Activated CD8-positive, alpha-beta memory T cell treated with anti-CD3 and anti-CD28 coated beads for 4 hours (primary cell): ENCODE measurements around the gene ZBP1.
A peak's percentile ranks its signal among the peaks of the same experiment; 100 is the strongest.

Experiments used
- DNase-seq, 2 donors: peaks; one replicate each; pipeline ENCODE4 v3.0.0-alpha.2; 2020; ENCODE audit warnings: low read depth in 2 of 2

ZBP1 gene

GRCh38 chr20:57598491-57598890, 21.7 kb downstream of the ZBP1 start:
- no peak for DNase-seq

DNA sequence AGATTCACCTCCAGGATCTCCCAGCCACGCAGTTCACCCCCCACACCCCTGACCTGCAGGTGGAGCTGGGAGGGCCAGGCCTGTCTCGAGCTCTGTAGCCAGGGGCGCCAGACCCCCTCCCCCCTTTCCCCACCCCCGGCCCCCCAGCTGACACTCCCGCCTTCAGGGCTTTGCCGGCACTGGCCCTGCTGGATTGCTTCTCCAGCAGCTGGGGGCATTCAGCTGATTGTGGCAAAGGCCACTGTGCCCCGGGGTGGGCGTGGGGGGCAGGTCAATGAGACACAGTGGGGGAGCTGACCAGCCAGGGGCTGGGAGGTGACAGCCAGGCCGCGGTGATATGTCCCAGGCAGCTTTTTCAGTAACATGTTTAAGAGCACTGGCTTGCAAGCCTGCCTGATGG, 22.2 kb downstream of the ZBP1 start:
- no peak for DNase-seq

- peak; percentile 48 to 55 for DNase-seq
These were observed 23.0 kb downstream of the ZBP1 start for GRCh38 chr20:57596998-57597939.

DNA sequence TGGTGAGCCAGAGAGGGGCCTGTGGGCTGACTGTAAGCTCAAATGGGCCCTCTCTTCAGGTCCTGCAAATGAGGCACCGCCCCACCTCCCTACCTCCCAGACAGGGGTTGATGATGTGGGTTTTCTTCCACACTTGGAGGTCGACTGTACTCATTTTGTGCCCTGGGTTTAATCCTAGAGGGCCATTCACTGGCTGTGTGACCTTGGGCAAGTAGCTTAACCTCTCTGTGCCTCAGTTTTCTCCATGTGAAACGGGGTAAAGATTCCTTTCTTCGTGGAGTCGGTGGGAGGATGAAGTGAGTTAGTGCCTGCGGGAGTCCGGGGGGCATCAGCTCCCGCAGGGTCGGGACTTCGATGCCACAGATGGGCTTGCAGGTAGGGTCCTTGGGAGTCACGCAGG, 23.9 kb downstream of the ZBP1 start:
- DNase-seq = no peak

- DNase-seq = no peak
These were observed 24.9 kb downstream of the ZBP1 start for GRCh38 chr20:57595041-57596030.

DNA sequence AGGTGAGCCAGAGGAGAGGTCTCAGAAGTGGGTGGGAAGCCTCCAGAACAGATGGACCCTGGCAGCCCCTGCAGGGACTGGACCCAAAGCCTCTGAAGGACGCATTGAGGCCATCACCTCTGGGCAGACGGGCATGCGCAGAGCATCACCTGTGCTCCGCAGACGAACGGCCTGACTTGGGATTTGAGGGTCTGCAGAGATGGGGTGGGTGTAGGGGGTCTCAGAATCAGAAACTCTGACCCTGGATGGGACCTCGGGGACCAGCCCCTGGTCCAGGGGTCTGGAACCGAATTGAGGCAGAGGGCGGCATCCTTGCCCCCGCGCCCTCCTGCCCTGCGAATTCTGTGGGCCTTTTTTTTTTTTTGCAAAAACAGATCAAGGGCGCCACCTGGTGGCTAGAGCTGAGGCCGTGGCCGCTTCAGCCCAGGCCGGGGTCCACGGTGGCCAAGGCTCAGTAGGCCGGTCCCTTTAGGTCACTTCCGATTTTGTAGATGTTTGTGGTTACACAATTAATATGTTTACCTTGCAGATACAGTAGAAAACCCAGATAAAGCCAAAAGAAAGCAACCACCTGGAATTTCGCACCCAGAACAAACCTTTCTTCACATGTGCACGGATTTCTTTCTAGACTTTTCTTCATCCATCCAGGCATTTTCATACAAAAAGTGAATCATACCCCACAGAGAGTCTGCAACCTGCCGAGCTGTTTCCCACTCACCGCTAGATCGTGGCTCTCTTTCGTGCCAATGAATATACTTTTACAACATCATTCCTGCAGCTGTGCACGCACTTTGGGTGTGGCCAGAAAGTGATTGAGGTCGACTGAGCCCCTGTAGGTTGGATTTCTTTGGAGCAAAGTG, 25.9 kb downstream of the ZBP1 start:
- DNase-seq = no peak

DNA sequence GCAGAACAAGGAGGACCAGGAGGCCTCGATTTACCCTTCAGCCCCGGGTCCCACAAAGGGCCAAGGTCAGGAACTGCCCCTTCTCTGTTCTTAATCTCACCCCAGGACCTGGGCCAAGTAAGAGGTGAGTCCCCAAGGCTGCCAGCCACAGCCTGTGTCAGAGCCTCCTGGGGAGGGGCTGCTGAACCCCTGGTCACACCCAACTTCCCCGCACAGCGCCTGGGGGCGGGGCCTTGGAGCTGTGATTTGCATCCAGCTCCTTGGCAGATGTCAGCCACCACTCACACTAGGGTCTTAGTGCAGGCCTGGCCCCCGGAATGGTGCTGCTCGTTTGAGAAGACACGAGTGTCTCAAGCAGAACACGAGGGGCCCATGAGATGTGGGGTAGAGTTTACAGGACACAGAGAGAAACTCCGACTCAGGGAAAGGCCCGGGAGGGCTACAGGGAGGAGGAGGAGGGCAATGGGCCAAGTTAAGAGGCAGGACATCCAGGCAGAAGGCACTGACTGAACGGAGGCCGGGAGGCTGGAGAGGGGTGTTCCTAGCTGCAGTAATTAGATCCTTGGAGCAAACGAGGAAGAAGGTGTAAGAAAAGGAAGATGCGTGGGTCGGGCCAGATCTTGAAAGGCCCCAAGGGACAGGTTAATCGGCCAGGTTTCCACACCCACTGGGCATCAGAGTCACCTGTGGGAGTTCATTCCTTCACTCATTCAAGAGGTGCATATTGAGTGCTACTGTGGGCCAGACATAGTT, 26.9 kb downstream of the ZBP1 start:
- DNase-seq = no peak

GRCh38 chr20:57592263-57593092, 27.7 kb downstream of the ZBP1 start:
- no peak for DNase-seq

DNA sequence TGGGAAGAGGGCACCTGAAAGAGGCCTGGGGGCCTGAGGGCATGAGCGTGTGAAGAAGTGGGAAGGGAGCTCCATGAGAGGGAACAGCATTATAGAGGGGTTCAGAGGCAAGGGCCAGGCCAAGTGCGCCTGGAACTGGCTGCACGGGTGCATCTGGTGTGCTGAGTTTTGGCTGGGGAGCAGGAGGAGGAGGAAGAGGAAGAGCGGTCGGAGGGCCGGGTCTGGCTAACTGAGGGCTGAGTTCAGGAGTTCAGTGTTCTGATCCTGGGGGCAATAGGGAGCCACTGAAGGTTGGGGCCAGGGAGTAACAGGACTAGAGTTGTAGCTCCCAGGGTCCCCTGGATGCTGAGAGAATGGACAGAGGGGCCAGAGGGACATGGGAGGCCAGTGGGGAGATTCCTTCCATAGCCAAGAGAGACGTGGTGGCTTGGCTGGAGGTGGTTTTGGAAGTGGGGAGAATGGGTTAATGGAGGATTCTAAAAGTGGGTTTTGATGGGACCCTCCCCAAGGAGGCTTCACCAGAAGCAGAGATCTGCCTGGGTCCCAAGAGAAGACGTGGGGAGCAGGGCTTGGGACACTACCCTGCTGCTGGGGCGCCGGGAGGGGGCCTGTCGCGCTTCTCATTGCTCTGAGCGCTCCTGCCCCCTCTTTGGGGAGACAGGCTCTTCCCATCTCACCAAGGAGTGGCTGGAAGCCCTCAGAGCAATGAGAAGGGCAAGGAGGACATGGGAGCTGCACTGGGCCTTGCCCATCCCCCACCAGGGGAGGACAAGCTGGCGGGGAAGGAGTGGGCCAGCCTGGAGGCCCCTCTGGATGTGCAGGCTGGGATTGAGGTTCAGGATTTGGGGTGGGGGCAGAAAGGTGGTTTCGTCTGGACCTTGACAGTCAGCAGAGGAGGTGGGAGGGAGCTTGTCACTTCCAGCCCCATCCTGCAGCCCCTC, 28.7 kb downstream of the ZBP1 start:
- DNase-seq = no peak

DNA sequence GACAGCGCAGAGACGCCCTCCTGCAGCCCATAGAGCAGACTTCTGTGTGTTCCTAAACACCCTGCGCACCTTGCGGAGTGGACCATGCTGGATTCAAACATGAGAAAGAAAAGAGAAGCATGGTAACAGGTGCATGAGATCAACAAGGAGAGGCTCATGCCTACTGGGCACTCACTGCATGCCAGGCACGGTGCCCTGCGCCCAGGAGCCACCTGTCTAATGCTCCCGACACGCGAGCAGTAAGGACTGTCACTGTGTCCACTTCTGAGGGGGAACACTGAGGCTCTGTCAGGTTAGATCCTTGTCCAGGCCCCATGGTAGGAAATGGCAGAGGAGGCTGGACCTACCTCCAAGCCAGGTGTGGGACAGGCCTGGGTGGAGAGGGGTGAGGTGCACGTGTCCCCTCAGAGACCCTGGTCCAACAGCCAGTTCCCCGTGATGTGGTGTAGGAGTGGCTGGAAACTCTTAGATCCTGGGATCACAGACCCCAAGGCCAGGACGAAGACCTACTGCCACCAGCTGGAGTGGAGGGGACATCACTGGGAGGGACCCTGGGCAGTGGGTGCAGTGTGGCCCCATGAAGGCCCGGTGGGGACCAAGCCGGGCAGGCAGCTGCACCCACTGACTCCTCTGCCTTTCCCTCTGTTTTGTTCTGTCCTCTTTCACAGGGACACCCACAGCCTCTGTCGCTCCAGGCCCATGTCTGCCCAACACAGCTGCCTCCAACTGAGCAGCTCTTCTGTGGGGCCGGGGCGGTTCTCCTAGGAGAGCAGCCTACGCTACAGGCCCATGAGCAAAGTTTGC, 29.5 kb downstream of the ZBP1 start:
- no peak for DNase-seq

- DNase-seq = no peak
These were observed 30.3 kb downstream of the ZBP1 start for GRCh38 chr20:57589728-57590484.

DNA sequence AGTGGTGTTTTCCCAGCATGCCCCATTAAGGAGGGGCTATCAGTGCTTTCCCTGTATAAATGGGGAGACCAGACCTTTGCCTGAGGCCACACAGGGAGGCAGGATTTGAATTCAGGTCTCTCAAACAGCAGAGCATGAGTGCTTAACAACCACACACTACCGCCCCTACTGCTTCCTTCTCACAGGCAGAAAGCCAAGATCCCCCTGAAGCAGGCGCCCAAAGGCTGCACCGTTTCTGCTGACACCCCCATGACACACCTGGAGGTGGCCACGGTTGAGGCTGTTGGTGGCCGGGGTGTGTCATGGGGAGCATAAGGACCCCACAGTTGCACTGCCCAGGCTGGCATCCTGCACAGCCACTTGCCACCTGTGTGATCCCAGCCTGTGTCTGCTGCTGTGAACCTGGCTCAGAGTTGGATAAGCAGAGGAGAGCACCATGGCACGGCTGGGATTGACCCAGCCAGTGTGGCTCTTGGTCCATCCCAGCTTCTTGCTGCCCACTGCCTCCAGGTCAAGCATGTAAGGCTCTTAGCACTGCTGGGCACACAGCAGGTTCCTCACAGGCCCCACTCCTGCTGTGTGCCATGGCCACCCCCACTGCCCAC, 31.0 kb downstream of the ZBP1 start:
- DNase-seq = no peak

GRCh38 chr20:57588596-57588995, 31.6 kb downstream of the ZBP1 start:
- DNase-seq = no peak

DNA sequence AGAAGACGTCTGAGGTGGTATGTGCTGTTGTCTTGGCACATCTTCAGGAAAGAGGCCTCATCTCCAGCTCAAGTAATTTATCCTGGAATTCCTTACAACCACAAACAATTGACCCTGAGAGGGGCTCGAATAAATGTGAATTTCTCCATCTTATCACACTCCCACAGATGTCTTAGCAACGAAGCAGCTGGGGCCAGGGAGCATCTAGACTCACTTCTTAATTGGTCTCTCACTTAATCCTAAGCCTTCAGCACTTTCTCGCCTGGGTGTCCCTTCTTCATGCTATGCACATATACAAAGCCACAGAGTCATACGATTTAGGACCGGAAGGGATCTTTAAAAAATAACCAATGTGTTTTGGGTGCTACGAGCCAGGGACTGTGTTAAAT, 32.2 kb downstream of the ZBP1 start:
- DNase-seq = no peak

DNA sequence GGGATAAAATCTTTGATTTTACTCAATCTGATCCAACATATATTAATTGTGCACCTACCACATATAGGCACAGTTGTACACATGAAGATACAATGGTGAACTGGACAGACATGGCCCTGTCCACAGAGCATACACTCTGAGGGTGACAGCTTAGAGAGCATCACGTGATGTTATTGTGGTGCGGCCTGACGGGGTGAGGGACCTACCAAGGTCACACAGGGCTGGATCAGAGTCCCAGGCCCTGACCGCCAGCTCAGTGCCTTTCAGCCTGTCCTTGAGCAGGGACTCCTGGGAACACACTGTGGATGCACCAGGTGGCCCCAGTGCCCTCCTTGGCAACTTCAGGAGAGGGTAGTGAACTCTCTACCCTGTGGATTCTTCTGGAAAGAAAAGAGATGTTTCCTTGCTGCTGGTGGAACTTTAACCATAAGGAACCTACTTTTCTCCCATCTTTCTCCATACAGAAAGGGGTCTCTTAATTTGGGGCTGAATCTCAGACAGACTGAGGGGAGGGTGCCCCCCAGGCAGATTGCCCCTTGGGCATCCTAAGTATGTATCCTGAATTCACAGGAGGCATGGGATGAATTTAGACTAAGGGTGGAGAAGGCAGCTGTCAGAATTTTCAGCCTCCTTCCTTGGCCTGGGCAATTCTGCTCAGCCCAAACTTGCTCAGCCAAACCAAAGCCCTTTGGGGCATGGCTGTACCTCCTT, 32.8 kb downstream of the ZBP1 start:
- no peak for DNase-seq

- no peak for DNase-seq
These were observed 33.3 kb downstream of the ZBP1 start for GRCh38 chr20:57586943-57587277.
